NT2/D1 (cell line): ENCODE data around the gene ELMO1.

Experiments
- DNase-seq: peaks from one replicate; pipeline ENCODE4 v3.0.0-alpha.2; 2011; ENCODE audit warnings: low read depth, low spot score
- H3K27me3 ChIP-seq: 2 replicates; pipeline ENCODE4 v1.6.0; 2011; ENCODE audit warnings: mild to moderate bottlenecking; ENCODE audit not compliant: insufficient read length, insufficient read depth
- H3K36me3 ChIP-seq: 2 replicates; pipeline ENCODE4 v1.6.1; 2011; ENCODE audit warnings: mild to moderate bottlenecking, low read length, mixed read lengths; ENCODE audit not compliant: insufficient read depth, insufficient read length
- H3K4me1 ChIP-seq: 2 replicates; pipeline ENCODE4 v1.5.1; 2011; ENCODE audit not compliant: insufficient read depth, insufficient read length
- H3K4me3 ChIP-seq: 2 replicates; pipeline ENCODE4 v1.5.1; 2011; ENCODE audit warnings: low read depth; ENCODE audit not compliant: insufficient read length
- H3K9ac ChIP-seq: 2 replicates; pipeline ENCODE4 v1.6.0; 2011; ENCODE audit warnings: low read depth; ENCODE audit not compliant: insufficient read length
- H3K9me3 ChIP-seq: 2 replicates; pipeline ENCODE4 v1.5.1; 2011; ENCODE audit warnings: mild to moderate bottlenecking, low read length; ENCODE audit not compliant: insufficient read depth
- SUZ12 ChIP-seq: IDR thresholded peaks from 2 replicates; pipeline ENCODE4 v1.6.1; 2011; ENCODE audit not compliant: insufficient read length, insufficient read depth; ENCODE audit errors: extremely low read depth
- YY1 ChIP-seq: IDR thresholded peaks from 2 replicates; pipeline ENCODE4 v1.6.1; 2011; ENCODE audit not compliant: insufficient read length, insufficient read depth
- ZNF274 ChIP-seq: IDR thresholded peaks from 2 replicates; pipeline ENCODE4 v1.6.1; 2011; ENCODE audit warnings: mild to moderate bottlenecking, low read depth, low read length

The ELMO1 gene

DNA sequence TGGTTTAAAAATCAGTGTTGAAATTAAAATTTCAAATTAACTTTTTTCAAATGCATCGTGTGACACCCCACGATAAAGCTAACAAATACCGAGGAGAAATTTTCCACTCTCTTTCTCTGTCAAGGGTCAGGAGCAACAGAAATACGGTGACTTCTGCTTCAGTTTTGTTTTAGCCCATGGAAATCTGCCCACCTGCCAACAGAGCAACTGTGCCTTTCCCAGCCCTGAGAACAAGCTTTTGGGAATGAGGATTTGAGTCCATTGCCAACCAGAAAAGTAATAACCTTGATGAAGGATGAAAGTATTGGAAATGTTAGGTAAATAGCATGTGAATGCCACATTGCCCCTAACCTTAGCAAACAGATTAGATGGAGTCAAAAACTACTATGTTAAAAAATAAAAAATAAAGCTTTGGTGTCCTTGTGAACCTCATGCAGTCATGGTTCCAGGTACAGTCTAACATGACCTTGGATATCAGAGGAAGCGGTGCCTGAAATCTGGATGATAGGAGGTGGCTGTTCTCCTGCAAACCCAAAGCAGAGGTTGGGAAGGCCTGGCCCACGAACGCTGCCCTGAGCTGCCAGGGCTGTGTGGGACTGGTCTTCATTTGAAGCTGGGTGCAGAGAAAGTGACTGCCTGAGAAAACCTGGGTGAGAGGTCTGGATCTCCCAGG lies 296.8 kb downstream of the ELMO1 start:
- Histone ChIP-seq H3K9ac (no peak overlapping the region), H3K4me1 (no peaks in the 10 kb centered on the region), H3K9me3 (no peaks in the 10 kb centered on the region), H3K36me3 (no peaks in the 10 kb centered on the region), H3K27me3 (no peaks in the 10 kb centered on the region), H3K4me3 (no peak overlapping the region)
- no peak for DNase-seq
- TF ChIP-seq SUZ12 (no peak), YY1 (no peak), ZNF274 (no peak)

DNA sequence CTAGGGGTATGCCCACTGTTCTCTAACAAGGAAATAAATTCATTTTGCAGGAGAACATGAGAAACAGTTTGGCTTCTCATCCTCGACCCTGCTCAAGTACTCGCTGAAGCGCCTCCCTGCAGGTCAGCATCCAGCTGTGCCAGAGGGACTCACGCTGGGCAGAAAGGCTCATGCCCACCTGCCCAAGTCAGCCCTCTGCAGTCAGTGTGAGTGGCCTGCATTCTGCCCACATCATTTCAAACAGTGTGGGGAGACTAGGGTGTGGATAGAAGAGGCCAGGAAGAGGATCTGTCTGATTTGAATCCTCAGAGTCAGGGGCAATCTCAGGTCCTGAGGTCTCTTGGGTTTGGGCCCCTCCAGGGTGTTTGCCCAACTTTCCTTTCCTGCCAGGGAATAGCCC lies 297.8 kb downstream of the ELMO1 start:
- DNase-seq, result no peak
- H3K27me3 ChIP-seq, result no peaks in the 10 kb centered on the region
- no peaks in the 10 kb centered on the region for H3K9me3 ChIP-seq
- no peak overlapping the region for H3K9ac ChIP-seq
- no peaks in the 10 kb centered on the region for H3K4me1 ChIP-seq
- H3K4me3 ChIP-seq, result no peak overlapping the region
- H3K36me3 ChIP-seq, result no peaks in the 10 kb centered on the region
- TF ChIP-seq SUZ12 (no peak), ZNF274 (no peak), YY1 (no peak)

DNA sequence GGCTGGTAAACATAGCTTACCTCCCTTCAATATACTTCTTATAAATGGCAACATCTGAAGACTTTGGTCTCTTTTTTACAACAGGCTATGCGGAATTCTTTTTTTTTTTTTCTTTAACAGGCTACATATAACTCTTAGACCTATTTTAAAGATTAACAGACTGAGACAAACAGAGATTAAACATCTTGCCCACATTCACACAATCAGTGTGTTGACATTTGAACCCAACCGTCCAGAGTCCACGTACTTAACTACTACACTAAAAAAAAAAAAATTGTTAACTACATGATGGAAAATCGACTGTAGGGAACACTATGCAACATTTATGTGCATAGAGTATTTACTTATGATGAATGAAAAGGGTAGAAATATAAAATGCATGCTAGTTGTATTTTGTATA lies 298.5 kb downstream of the ELMO1 start:
- H3K36me3 ChIP-seq, result no peaks in the 10 kb centered on the region
- TF ChIP-seq ZNF274, result no peak
- H3K4me3 ChIP-seq, result no peak overlapping the region
- no peaks in the 10 kb centered on the region for H3K27me3 ChIP-seq
- no peaks in the 10 kb centered on the region for H3K9me3 ChIP-seq
- H3K4me1 ChIP-seq, result no peaks in the 10 kb centered on the region
- DNase-seq, result no peak
- H3K9ac ChIP-seq, result no peak overlapping the region

DNA sequence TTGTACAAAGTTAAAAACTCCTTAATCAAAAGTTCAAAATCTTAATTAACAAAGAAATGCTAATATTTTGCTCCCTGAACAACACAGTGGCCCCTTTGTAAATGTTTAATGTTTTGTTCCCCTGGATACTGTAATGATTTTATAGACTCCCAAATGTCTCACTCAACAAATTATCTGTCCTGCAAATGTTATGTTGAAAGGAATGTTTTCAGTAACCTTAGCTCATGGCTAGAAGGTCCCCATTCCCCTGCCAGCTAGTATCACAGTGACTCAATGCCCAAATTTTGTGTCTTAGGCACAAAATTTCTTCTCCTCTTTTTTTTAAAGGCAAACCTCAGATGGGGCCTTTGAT lies 298.9 kb downstream of the ELMO1 start:
- Histone ChIP-seq H3K36me3 (no peaks in the 10 kb centered on the region), H3K4me3 (no peak overlapping the region), H3K9me3 (no peaks in the 10 kb centered on the region), H3K4me1 (no peaks in the 10 kb centered on the region), H3K27me3 (no peaks in the 10 kb centered on the region), H3K9ac (no peak overlapping the region)
- no peak for DNase-seq
- no peak for TF ChIP-seq YY1
- TF ChIP-seq SUZ12, result no peak
- no peak for TF ChIP-seq ZNF274

DNA sequence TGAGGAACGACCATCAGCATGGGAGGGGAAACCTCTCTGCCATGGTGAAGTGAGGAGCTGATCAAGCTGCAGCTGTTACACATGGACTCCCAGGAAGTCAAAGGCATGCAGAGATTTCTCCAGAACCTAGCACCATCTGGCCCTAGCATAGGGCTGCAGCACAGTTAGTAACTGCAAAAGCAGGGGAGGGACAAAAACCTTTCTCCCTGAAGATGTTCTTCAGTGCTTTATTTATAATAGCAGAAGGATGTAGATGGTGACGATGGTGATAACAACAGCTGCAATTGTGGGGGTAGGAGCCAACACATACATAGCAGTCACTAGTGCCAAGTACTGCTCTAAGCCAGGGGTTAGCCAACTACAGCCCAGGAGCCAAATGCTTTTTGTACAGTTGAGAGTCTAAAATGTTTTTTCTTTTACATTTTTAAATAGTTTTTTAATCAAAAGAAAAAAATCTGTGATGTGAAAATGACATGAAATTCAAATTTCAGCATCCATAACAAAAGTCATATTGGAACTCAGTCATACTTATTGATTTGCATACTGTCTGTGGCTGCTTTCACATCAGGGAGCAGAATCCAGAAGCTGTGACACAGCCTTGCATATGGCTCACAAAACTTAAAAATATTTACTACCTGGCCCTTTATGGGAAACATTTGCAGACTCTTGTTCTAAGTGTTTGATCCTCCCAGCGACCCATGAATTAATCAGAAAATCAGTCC lies 299.5 kb downstream of the ELMO1 start:
- H3K9me3 ChIP-seq, result no peaks in the 10 kb centered on the region
- no peaks in the 10 kb centered on the region for H3K27me3 ChIP-seq
- DNase-seq, result no peak
- H3K9ac ChIP-seq, result no peak overlapping the region
- no peaks in the 10 kb centered on the region for H3K36me3 ChIP-seq
- H3K4me3 ChIP-seq, result no peak overlapping the region
- no peaks in the 10 kb centered on the region for H3K4me1 ChIP-seq
- TF ChIP-seq YY1 (no peak), ZNF274 (no peak), SUZ12 (no peak)

DNA sequence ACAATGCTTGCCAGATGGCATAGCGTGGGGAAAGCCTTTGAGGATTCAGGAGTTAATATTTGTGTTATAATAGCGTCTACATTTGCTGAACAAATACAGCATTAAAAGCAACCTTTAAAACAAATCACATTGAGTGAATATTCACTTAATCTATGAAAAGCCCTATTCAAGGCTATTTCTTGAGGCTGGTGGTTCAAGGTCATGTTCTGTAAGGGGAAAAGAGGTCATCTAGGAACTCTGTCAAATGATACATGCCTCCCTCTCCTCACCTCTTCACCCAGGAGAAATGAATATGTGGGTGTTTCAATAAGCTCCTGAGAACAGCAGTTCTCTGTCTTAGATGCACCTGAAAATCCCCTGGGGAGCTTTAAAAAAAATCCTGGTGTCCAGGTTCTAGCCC lies 303.0 kb downstream of the ELMO1 start:
- no peak for DNase-seq
- Histone ChIP-seq H3K9ac (no peak overlapping the region), H3K36me3 (no peaks in the 10 kb centered on the region), H3K9me3 (0 out of 2 replicates have a peak, but pooled peaks cover 3% of the 10 kb centered on the region), H3K27me3 (no peaks in the 10 kb centered on the region), H3K4me3 (no peak overlapping the region), H3K4me1 (no peaks in the 10 kb centered on the region)
- TF ChIP-seq SUZ12, result no peak
- TF ChIP-seq ZNF274, result no peak
- TF ChIP-seq YY1, result no peak

DNA sequence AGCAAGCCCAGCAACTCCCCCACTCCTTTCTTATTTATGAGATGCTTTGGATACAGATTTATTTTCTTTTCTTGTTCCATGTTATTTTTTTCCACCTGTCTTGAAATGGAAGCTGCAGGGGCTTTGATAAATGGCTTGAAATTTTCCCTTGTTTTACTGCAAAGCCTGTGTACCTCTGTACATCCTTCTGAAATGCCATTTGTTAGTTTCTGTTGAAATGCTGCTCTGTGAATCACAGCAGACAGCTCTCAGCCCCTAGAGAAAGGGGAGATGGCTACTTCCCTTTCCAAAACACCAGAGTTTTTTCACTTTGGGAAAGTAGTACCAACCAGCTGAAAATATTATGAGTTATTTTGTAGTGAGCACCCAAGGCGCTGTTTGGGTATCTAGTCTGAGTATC lies 304.2 kb downstream of the ELMO1 start:
- Histone ChIP-seq H3K4me1 (no peaks in the 10 kb centered on the region), H3K4me3 (no peak overlapping the region), H3K9ac (no peak overlapping the region), H3K27me3 (no peaks in the 10 kb centered on the region), H3K36me3 (no peaks in the 10 kb centered on the region), H3K9me3 (0 out of 2 replicates have a peak, but pooled peaks cover 7% of the 10 kb centered on the region)
- no peak for TF ChIP-seq SUZ12
- TF ChIP-seq ZNF274, result no peak
- no peak for TF ChIP-seq YY1
- DNase-seq, result no peak

DNA sequence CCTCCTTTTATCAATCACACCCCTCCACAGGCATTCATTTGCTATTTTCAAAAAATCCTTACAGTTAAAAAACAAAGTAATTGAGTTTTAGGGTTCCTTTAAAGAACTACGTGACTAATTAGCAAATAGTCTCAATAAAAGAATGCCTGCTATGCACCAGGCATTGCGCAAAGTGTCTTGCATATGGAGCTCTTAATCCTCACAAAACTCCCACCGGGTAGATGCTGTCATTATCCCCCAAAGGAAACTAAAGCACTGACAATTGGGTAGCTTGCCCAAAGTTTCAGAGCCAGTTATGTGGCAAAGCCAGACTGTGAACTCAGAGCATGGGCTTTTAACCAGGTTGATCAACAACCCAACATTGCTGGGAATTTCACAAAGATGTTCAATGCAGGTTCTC lies 305.7 kb downstream of the ELMO1 start:
- no peaks in the 10 kb centered on the region for H3K27me3 ChIP-seq
- no peak overlapping the region for H3K4me3 ChIP-seq
- H3K9me3 ChIP-seq, result 0 out of 2 replicates have a peak, but pooled peaks cover 7% of the 10 kb centered on the region
- H3K36me3 ChIP-seq, result no peaks in the 10 kb centered on the region
- DNase-seq, result no peak
- TF ChIP-seq SUZ12 (no peak), YY1 (no peak), ZNF274 (no peak)
- H3K9ac ChIP-seq, result no peak overlapping the region
- H3K4me1 ChIP-seq, result no peaks in the 10 kb centered on the region
